UCSD-AML1 (cell line): ENCODE measurements around the gene NFKBIL1.

Source experiments
- DNase-seq: peaks from one replicate; lab custom pipeline; 2025; ENCODE audit not compliant: unreplicated experiment; lab: John Stamatoyannopoulos, UW

The NFKBIL1 gene

GRCh38 chr6:31534011-31534410, 13.4 kb upstream of the NFKBIL1 start:
- no peak for DNase-seq

GRCh38 chr6:31534521-31535040, 12.8 kb upstream of the NFKBIL1 start:
- no peak for DNase-seq

GRCh38 chr6:31535538-31536324, 11.7 kb upstream of the NFKBIL1 start:
- DNase-seq, result no peak

GRCh38 chr6:31538805-31539400, 8.5 kb upstream of the NFKBIL1 start:
- no peak for DNase-seq

- DNase-seq, result no peak
Measured at GRCh38 chr6:31540640-31541039, 6.8 kb upstream of the NFKBIL1 start.

- no peak for DNase-seq
Measured at GRCh38 chr6:31541059-31541657, 6.2 kb upstream of the NFKBIL1 start.

- peak; percentile 93 for DNase-seq
Measured at GRCh38 chr6:31541658-31542521, 5.5 kb upstream of the NFKBIL1 start, which contains the start of gene DDX39B. Gene DDX39B, minus strand, starts transcription at chr6:31542003. Its CDS starts 1,471 bp downstream, at chr6:31540532.

- no peak for DNase-seq
Measured at GRCh38 chr6:31543639-31544038, 3.8 kb upstream of the NFKBIL1 start.

GRCh38 chr6:31544676-31545075, 2.7 kb upstream of the NFKBIL1 start:
- no peak for DNase-seq

- no peak for DNase-seq
Measured at GRCh38 chr6:31545291-31545690, 2.1 kb upstream of the NFKBIL1 start.

GRCh38 chr6:31546339-31546957, 960 bp upstream of the NFKBIL1 start, which contains the start of gene ATP6V1G2:
Gene ATP6V1G2, minus strand, starts transcription at chr6:31546608. Its CDS starts 49 bp downstream, at chr6:31546559.
- DNase-seq, result peak; percentile 89

GRCh38 chr6:31547727-31548543, 527 bp downstream of the NFKBIL1 start:
- no peak for DNase-seq

GRCh38 chr6:31548544-31548873, 1.1 kb downstream of the NFKBIL1 start:
- DNase-seq, result no peak

- peak; percentile 77 for DNase-seq
Measured at GRCh38 chr6:31551371-31551770, 4.0 kb downstream of the NFKBIL1 start.

GRCh38 chr6:31556307-31556706, 8.9 kb downstream of the NFKBIL1 start:
- no peak for DNase-seq

- no peak for DNase-seq
Measured at GRCh38 chr6:31557443-31558317, 10.3 kb downstream of the NFKBIL1 start.

- no peak for DNase-seq
Measured at GRCh38 chr6:31558318-31558625, 10.9 kb downstream of the NFKBIL1 start.

GRCh38 chr6:31558631-31559500, 11.5 kb downstream of the NFKBIL1 start:
- DNase-seq, result peak; percentile 89
